AML-193 (cell line): Measurements from ENCODE around the gene FHIT.
A peak's percentile ranks its signal among the peaks of the same experiment; 100 is the strongest.
"Not testable (repeated sequence)": the region's sequence is repeated elsewhere in the genome, so short reads cannot be mapped to it uniquely, and the experiment has no call there.

ENCODE experiments used
- DNase-seq, 2 experiments: peaks; one replicate each; lab custom pipeline; 2025; lab: John Stamatoyannopoulos, UW

FHIT gene

DNA sequence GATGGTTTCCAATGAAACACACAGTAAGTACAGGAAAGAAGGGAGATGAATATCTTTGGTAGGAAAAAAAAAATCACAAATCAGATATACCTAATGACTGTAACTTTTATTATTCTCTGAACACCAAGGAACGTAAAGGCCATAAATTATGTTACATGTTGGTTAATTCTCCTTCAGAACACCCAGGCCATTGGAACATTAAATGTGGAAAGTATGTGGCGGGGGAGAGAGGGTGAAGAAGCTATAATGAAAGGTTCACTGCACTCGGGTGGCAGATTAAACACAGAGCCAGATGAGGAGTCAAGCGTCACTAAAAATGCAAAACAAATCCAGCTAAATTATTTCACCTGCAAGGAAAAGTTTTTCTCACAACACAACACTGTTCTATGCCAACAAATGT is 193.8 kb downstream of the FHIT start:
- DNase-seq: no peak

DNA sequence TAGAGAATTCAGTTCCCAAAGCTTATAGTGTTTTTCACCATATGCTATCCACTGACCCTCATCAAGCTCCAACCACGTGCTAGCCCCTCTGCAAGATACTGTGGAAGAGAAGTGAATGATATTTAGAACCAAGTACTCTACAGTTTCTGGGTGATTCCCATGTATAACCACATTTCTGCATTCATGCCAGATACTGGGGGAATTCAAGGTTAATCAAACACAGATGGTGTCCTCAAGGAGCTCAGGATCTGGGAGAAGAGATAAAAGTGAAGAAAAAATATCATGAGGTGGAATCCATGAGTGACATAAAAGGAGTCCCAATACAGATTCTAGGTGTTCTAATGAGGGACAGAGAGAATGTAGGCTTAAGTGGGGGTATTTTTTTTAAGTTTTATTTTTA is 195.8 kb downstream of the FHIT start:
- DNase-seq: no peak

DNA sequence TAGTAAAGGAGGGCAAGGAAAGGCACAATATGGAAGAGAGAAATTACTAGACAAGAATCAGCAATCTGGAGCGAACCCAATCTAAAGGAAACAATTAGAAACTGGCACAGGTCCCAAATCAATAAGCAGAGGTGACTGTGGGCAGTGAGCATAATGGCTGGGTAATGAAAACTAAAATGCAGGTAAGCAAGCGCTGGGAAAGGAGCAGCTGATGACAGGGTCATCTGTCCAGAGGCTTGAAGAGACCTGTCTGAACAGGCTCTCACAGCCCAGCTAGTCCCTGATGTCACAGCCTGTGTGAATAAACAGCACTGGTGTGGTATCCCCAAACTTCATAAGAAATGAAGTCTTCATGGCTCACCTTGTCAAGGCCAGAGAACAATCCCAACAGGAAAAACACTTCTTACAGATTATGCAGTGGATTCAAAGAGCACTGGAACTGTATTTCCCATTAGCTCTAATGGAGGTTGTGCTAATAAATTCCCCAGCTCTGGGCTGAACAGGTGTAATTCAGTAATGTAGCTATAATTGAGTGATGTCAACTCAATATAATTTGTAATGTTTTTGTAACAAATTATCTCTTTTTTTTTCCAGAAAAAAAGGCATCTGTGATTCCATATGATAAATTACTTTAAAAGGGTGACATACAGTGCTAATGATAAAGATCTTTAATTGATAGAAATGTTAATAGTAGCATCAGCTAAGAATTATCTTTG is 197.3 kb downstream of the FHIT start:
- DNase-seq: no peak

DNA sequence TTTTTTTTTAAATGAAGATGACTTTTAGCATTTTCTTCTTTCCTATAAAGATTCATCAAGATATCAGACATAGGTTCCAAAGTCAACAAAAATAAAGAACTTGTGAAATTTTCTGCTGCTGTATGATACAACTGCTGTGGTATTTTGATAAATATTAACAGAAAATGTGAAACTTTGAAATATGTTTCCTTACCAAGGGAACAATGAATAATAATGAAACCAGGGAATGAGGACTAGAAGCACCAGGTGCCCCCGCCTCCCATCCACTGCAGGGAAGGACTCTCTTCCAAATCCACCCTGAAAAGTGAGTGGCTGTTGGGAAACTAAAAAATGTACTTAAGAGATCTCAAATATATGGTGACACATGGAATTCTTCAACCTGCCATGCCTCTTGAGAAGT is 198.4 kb downstream of the FHIT start:
- no peak for DNase-seq

DNA sequence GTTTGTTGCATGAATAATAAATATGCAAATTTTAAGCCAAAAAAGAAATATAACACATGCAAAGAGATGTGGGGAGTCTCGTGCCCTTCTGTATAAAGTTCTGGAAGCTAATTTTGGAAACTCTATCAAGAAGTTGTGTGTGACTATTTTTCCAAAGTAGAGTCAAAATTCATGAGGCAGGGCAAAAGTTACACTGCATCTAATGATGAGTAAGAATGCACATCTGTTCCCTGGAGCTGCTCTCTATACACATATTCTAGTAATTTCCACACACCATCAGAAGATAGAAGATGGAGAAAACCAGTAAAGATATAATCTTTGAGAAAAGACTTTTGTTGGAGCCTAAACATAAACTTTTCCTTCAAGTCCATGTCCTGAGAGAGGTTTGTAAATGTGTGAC is 199.6 kb downstream of the FHIT start:
- DNase-seq: no peak

DNA sequence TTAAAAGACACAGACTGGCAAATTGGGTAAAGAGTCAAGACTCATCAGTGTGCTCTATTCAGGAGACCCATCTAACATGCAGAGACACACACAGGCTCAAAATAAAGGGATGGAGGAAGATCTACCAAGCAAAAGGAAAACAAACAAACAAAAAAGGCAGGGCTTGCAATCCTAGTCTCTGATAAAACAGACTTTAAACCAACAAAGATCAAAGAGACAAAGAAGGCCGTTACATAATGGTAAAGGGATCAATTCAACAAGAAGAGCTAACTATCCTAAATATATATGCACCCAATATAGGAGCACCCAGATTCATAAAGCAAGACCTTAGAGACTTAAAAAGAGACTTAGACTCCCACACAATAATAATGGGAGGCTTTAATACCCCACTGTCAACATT is 206.1 kb downstream of the FHIT start:
- not testable (repeated sequence) for DNase-seq

DNA sequence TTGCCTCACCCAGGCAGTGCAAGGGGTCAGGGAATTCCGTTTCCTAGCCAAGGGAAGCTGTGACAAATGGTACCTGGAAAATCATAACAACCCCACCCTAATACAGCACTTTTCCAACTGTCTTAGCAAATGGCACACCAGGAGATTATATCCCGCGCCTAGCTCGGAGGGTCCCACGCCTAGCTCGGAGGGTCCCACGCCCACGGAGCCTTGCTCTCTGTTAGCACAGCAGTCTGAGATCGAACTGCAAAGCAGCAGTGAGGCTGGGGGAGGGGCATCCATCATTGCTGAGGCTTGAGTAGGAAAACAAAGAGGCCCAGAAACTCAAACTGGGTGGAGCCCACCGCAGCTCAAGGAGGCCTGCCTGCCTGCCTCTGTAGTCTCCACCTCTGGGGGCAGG is 208.1 kb downstream of the FHIT start:
- DNase-seq: no peak

DNA sequence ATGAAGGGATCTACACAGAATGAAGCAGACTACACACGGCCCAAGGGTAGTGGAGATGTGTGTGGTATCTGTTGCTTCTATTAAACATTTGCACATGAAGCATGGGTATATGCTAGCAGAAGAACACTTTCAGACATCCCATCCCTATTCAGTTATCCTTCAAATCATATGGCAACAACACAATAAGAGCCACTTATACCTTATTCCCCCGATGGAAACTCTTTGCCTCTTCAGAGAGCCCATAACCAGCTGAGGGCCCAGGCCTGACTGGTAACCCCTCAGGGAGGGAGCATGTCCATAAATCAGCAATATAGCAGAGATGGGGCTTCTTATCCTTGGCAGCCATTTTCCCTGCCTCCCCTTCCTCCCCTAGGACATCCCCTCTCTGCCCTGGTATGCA is 210.6 kb downstream of the FHIT start:
- no peak for DNase-seq

DNA sequence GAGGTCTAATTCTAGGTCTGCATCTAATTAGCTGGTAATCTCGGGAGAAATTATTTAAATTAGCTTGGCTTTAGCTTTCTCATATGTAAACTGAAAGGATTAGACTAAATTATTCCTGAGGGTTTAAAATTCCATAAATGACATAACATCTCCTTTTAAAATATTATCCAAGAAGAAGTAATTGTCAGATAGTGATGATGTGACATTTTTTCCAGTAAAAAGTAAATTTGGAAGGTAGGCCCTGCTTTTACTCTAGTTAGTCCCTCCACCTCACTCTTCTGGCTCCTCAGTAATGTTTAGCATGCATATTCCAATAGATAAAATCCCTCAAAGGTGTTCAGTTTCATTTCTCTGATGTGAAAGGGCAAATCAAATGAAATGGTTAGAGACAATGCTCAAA is 215.7 kb downstream of the FHIT start:
- no peak for DNase-seq

DNA sequence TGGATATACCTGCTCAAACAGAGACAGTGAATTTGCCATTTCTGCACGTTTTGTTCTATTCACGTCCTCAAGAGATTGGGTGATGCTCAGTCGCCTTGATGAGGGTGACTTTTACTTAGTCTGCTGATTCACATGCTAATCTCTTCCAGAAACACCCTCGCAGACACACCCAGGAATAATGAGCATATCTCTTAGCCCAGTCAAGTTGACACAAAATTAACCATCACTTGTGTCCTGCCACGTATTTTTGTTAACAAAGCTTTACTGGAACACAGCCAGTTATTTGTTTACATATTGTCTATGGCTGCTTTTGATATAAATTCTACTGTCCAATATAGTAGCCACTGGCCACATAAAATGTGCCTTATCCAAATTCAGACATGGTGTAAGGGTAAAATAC is 218.3 kb downstream of the FHIT start:
- DNase-seq: no peak

DNA sequence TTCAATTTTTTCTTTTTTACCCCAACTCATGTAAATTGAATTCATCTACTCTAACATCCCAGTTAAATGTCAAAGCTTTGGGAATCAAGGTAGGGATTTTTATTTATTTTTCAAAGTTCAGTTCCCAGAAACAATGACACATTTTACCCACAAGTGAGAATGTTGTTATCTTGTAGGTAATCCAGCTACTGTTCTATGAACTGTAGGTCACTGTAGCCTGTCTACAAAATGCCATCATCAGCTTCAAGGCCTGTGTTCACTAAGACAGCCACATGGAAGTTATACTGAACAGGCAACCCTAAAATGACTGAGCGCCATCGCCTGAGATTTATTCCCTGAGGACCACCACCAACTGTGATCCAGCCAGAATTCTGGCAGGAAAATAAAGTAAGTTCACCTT is 219.7 kb downstream of the FHIT start:
- no peak for DNase-seq

DNA sequence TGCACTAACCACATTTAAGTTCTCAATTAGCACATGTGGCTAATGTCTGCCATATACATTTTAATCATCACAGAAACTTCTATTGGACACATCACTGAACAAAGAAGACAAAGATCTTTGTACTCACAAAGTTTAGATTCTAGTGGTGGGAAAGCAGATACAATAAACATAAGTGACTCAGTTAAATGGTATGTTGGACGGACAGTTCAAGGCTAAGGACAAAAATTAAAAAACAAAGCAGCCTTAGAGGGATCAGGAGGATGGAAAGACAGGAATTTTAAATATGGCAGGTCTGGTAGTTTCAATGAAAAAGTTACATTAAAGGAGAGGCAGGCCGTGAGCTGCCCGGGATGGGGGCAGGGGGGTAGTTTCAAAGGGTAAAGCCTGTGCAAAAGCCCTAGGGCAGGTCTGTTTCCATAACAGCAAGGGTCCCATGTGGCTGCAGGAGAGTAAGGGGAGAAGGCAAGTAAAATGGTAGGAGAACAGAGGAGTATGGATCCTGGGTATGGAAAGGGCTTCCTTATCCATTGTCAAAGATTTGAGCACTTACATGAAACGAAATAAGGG is 220.7 kb downstream of the FHIT start:
- DNase-seq: no peak

DNA sequence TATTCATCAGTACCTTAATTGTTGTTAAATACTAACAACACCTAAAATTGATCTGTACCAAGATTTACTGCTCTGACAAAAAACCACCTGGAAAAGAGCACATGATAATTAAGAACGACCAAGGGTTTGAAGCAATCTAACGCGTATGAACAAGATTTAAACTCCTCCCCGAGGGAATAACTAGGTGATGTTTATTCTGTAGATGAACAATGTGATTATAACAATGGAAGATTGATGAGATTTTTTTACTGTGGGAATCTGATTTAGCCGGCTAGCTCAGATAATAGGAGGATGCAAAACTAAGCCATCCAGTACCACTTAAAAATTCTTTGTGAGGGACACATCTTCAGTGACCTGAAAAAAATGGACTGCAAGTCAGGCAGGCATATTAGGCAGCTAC is 222.1 kb downstream of the FHIT start:
- DNase-seq: no peak

DNA sequence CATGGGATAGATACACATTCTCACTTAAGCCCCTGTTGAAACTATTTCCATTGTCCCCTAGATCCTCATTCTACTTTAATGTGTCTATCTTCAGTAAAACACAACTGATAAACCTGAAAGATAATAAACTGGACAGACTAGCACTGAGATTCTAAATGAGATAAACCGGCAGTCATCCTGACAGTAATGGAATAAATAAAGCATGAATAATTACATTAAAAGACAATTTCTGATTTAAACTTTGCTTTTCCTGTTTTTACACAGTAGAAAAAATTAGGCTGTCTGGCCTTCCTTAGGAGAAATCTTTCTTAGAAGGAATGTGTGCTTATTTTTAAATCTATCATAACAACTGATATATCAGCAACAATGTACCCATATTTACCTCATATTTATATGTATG is 232.4 kb downstream of the FHIT start:
- no peak for DNase-seq

DNA sequence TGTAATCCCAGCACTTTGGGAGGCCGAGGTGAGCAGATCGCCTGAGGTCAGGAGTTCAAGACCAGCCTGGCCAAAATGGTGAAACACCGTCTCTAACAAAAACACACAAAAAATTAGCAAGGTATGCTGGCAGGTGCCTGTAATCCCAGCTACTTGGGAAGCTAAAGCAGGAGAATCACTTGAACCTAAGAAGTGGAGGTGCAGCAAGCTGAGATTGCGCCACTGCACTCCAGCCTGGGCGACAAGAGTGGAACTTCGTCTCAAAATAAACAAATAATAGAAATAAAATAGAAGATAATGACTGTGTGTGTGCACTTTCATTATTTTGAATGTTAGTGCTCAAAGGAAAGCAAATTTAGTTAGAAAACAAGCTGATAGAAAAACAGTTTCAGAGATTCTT is 234.2 kb downstream of the FHIT start:
- not testable (repeated sequence) for DNase-seq

DNA sequence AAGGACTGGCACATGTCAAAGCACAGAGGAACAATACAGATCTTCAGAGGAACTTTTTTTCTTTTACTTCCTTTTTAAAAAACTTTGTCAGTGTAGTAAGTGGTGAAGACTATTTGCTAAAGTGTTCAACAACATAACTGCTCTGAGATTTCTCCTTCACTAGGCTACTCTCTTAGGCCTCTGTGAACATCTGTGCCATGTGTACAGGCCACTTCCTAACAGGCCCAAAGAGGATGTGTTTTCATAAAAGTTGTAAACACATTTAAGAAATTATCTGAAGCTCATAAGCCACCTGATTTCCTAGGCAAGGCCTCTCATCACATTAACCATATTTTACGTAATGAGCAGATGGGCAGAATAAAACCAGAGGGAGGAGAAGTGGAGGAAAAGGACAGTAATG is 235.4 kb downstream of the FHIT start:
- DNase-seq: peak; percentile 23 to 38

DNA sequence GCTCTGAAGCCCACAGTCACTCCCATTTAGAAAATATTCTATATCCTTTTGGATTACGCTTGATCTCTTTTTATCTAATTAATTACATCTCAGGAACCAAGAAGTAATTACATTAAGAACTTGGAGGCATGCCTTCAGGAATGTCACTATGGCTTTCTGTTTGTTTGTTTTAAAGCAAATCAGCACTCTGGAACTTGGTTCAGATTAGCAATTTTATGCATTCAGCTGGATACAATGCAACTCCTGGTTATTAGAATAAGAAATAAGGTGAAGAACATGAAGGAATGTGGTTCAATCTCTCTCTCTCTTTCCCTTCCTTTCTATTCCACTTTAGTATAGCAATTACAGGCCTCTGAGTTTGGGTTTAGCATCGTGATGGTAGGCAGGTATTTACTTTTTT is 235.8 kb downstream of the FHIT start:
- no peak for DNase-seq

DNA sequence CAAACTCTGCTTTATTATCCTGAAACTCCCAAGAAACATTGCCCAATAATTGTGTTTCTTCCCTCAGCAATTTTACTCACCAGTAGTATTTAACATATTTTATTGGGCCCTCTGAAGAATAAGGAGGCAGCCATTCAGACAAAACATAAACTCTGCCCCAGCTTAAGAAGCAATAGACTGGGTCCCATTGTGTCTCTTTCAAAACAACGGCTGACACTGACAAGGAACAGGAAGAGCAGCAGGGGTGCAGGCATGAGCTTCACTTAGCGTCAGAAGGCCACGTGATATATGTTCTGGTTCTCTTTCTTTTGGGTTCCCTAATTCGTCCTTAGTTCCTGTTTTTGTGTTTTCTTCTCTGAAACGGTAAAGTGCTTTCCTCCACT is 242.3 kb downstream of the FHIT start:
- peak in 1 of 2 experiments; percentile 4 for DNase-seq

DNA sequence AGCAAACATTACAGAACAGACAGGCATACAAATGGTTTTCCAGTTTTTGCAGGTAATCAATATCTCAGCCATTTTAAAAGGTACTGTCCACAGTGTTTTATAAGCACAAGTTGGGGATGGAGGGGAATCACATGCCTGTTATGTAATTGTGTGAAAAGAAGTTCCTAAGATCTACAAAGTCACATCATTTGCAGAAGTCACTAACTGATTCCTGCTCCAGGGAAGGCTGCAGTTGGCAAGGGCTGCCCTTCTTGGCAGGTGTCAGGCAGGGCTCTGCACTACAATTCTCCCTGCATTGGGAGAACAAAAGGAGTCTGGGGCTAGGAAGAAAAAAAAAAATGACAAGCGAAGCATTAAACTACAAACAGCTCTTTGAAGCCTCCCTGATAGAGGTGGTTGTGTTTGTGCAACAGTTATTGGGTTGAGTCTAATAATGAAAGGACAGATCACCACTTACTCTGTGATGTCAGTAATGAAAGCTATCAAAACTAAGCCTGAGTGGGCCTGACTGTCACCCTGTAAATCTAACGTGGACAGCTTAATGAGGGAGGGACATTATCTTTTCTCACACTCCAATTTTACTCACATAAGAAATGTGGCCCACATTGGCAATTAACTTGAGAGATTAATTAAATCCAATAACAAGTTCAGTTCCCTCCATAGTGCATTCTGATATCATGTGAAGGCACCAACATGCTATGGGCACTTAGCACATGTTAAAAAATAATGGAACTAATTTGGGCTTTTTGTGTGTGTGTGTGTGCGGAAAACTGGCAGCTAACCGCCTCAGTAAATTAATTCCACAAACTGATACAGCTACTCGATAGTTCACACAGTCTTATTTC is 242.9 kb downstream of the FHIT start:
- DNase-seq: no peak

DNA sequence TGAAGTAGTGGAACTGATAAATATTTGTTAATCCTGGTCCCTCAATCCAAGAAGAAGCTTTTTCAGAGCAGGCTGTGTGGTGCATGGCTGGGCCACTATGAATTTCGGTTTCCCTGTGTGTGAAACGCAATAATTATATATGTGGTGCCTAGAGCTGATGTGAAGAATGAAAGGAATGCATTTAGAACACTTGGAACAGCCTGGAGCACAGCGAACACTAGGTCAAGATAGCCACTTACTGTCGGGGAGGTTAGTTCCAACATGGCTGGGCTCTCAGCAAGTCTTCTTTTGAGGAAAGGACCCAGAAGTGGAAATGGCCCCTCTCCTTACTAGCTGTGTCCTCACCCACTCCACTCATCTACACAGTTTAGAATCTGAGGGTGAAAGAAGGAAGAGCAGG is 245.7 kb downstream of the FHIT start:
- DNase-seq: no peak

DNA sequence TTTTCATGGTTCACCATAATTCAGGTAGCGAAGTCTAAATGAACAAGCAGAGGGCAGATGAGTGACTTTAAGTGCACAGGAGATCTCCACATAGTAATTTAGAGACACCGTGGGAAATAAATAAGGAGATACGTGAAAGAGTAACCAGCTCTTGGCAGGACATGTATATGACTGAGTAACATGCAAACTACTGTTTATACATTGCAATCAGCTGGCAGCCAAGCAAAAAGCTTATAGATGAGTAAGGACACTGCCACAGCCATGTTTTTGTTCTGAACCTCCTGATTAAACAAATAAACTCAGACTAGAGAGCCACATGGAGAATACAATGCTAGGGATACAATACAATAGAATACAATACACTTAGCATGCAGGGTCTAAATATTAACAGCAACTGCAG is 252.4 kb downstream of the FHIT start:
- DNase-seq: no peak

DNA sequence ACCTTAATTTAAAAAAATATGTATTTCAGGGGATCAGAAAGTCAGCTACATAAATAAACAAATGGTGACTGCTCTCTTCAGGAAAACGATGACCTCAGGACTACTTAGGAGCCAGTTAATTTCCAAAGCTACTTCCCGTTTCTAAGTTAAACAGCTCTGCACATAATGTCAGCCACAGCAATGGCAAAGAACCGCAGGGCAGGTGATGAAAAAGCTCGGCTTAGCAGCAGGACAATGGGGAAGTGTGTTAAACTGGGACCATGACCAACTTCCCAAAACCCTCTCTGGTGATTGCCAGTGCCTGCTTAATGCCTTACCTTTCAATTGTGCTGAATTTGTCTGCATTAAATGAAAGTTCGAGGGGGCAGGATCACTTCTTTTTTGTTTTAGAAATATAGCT is 258.9 kb downstream of the FHIT start:
- DNase-seq: no peak

DNA sequence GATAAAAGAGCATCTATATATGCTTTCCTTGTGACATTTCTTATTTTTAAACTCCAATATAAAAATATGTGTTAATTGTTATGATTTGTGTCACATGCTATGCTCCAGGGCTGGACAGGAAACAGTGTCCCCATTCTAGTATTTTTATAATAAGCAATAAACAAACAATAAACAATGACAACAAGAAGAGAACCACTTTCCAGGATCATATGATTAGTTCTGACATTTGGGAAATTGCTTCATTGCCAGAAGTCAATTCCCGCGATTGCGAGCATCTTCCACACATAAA is 260.9 kb downstream of the FHIT start:
- DNase-seq: no peak
